CD4-positive, alpha-beta T cell treated with Interferon alpha-2 for 1 hour (primary cell): ENCODE measurements around the gene TBC1D26.
"Not testable (repeated sequence)": the region's sequence is repeated elsewhere in the genome, so short reads cannot be mapped to it uniquely, and the experiment has no call there.

Source experiments
- DNase-seq, 2 donors: peaks; one replicate each; pipeline ENCODE4 v3.0.0-alpha.2; 2020 to 2022

Gene TBC1D26

GRCh38 chr17:15744074-15744676, 12.1 kb downstream of the TBC1D26 start:
- no peak for DNase-seq

DNA sequence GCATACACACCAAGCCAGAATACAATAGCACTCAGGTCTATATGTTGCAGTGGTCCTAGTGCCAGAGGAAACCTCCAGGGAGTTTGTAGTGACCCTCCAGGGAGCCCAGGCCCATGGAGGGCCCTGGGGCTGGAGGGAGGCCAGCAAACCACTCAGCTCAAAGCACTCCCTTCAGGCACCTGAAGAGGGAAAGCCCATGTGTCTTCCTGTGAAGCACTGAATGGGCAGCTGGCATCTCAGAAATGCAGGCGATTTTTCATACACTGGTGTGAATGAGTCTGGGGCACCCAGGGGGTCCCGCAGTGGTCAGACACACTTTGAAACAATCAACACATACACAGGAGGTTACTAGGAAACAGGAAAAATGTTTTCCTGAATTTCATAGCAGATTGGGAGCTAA, 12.8 kb downstream of the TBC1D26 start:
- DNase-seq, result no peak

DNA sequence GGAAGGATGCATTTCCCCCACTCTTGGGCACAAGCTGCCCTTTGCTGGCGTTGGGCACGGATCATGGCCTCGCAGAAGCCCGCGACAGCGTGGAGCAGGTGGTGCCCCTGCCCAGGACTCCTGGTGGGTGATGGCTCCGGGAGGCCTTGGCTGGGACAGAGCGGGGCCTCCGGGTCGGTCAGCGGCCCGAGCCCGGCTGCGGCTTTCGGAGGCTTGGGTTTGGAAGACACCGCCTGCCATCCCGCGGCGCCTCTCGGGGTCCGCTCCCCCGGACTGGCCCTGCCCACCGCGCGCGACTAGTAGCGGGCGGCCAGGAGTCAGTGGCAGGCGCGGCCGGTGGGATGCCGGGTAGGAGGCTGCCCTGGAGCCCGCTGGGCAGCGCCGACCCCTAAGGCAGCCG, 17.3 kb downstream of the TBC1D26 start:
- not testable (repeated sequence) for DNase-seq

GRCh38 chr17:15768865-15769533, 36.9 kb downstream of the TBC1D26 start:
- DNase-seq, result not testable (repeated sequence)

DNA sequence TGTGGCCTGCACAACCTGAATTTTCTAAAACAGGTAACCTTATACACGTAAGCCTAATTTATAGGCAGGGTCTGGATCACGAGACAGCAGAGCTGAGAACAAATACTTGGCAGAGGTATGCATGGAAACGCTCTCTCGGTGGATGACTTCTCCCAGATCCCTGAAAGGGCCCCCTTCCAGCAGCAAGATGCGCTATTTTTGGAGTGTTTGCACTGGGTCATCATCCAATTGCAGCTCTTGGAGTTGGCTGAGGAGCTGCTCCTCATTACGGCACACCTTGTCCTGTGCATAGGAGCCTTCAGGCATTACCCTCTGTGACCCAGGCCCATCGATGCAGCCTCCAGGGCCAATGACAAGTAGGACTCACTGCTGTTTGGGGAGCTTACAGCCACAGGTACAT, 38.6 kb downstream of the TBC1D26 start:
- DNase-seq, result not testable (repeated sequence)

- no peak for DNase-seq
These were observed 44.8 kb downstream of the TBC1D26 start for GRCh38 chr17:15776871-15777270.

DNA sequence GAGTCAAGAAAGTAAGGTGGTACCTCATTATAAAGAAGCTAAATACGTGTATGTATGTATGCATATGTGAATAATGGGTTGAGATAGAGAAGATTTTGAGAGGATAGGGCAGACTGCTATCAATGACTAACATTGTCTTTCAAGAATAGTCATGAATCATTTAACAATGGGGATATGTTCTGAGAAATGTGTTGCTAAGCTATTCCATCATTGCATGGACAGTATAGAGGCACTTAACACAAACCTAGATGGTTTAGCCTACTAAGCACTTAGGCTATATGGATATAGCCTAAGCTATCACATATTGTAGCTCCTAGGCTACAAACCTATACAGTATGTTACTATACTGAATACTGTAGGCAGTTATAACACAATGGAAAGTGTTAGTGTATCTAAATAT, 45.2 kb downstream of the TBC1D26 start:
- DNase-seq, result no peak

- DNase-seq, result no peak
These were observed 45.6 kb downstream of the TBC1D26 start for GRCh38 chr17:15777717-15778116.

GRCh38 chr17:15779119-15779518, 47.0 kb downstream of the TBC1D26 start:
- no peak for DNase-seq

- DNase-seq, result no peak
These were observed 48.1 kb downstream of the TBC1D26 start for GRCh38 chr17:15780188-15780587.

GRCh38 chr17:15782866-15783265, 50.8 kb downstream of the TBC1D26 start:
- DNase-seq, result no peak

- DNase-seq, result no peak
These were observed 51.4 kb downstream of the TBC1D26 start for GRCh38 chr17:15783461-15783860.

GRCh38 chr17:15784351-15784750, 52.3 kb downstream of the TBC1D26 start:
- DNase-seq, result not testable (repeated sequence)

DNA sequence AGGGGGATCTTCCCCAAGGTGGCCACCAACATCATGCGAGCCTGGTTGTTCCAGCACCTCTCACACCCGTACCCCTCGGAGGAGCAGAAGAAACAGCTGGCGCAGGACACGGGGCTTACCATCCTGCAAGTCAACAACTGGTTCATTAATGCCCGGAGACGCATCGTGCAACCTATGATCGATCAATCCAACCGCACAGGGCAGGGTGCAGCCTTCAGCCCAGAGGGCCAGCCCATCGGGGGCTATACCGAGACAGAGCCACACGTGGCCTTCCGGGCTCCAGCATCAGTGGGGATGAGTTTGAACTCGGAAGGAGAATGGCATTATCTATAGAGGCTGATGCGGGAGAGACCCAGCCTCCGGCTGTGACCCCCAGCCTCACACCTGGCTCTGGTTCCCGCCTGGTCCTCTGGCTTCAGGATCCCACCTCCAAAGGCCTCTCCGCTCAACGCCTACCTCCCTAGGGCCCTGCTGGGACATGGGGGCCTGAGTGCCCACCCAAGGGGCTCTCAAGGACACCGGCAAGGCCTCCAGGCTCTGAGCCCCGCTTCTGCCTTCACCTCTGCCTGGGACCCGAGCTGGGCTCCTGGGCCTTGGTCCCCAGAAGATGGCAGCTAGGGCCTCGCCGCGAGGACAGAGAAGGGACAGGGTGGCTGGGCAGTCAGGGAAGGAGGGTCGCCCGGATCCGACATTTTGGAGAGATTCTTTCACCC, 55.4 kb downstream of the TBC1D26 start:
- not testable (repeated sequence) for DNase-seq

DNA sequence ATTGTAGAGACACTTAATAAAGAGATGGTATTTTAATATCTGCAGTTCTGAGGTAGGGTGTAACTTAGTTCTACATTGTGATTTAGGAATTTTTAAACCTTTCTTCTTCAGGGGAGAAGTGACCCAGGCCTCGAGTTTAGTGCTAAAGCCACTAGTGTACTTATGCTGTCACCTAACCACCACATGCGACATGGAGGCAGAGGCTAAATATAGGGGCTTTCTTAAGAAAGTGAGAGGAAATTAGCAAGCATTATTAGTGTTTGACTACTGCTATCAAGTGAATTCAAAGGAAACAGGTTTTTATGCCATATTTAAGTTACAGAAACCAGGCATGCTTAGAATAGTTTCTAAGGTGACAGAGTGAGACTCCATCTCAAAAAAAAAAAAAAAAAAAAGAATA, 56.3 kb downstream of the TBC1D26 start:
- not testable (repeated sequence) for DNase-seq
